OCI-LY7 (cell line): ENCODE measurements around the gene NUDCD3.

Experiments
- EZH2phosphoT487 ChIP-seq: fragments of 200-600 bp; sonication (generic); IDR thresholded peaks from 2 replicates; pipeline ENCODE4 v1.6.1; 2018; ENCODE audit warnings: low read depth, borderline replicate concordance, mild to moderate bottlenecking, mixed run types, antibody characterized with exemption, low read length, moderate library complexity, mixed read lengths
- TF ChIP-seq, protein P1 (sequence below): fragments of 200-600 bp; sonication (generic); conservative IDR thresholded peaks from 2 replicates; pipeline ENCODE4 v1.5.1; 2014; ENCODE audit warnings: mild to moderate bottlenecking, antibody characterized with exemption, low read length, moderate library complexity, mixed read lengths

DNA sequence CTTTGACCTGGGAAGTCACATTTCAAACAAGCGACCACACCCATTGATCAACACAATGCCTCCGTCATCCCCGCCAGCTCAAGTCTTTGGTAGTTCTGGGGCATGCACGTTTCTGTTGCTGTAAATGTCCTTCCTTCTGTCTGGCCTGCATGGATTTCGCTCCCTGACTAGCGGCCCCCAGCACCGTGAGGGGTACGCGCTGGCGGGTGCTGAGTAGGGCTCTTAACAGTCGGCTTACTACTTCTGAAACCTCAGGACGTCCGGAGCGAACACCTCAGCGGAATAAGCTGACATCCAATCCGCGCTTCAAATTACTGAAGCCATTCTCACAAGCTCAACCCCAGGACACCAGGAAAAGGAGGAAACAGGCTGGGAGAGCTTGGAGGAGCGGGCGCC lies 505 bp downstream of the NUDCD3 start:
- TF ChIP-seq, protein P1, sequence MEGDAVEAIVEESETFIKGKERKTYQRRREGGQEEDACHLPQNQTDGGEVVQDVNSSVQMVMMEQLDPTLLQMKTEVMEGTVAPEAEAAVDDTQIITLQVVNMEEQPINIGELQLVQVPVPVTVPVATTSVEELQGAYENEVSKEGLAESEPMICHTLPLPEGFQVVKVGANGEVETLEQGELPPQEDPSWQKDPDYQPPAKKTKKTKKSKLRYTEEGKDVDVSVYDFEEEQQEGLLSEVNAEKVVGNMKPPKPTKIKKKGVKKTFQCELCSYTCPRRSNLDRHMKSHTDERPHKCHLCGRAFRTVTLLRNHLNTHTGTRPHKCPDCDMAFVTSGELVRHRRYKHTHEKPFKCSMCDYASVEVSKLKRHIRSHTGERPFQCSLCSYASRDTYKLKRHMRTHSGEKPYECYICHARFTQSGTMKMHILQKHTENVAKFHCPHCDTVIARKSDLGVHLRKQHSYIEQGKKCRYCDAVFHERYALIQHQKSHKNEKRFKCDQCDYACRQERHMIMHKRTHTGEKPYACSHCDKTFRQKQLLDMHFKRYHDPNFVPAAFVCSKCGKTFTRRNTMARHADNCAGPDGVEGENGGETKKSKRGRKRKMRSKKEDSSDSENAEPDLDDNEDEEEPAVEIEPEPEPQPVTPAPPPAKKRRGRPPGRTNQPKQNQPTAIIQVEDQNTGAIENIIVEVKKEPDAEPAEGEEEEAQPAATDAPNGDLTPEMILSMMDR = no peak
- no peak for TF ChIP-seq EZH2phosphoT487
